CD4-positive, alpha-beta T cell (primary cell): ENCODE results near the gene IL1R1. TPM values are rescaled to one million over a fixed set of nuclear protein-coding genes. Genes with fewer than 3 reads are reported as not detected.
A peak's percentile ranks its signal among the peaks of the same experiment; 100 is the strongest.

ENCODE experiments used
- ATAC-seq: fragments of 200-7000 bp; cut with Tn5 transposase; one replicate; pipeline ENCODE4 v1.10.0; 2022; ENCODE audit warnings: mild to moderate bottlenecking; ENCODE audit not compliant: poor library complexity
- CTCF ChIA-PET: fragments of 350-600 bp; sonication (Branson Sonifier 250); formaldehyde crosslinking; loops from one replicate; lab custom pipeline; 2021; ENCODE audit warnings: antibody characterized with exemption, inconsistent platforms; lab: Charles Lee
- POLR2A ChIA-PET: fragments of 350-600 bp; sonication (Branson Sonifier 250); formaldehyde crosslinking; loops from one replicate; lab custom pipeline; 2021; ENCODE audit warnings: antibody characterized with exemption, inconsistent platforms; lab: Charles Lee
- DNase-seq, 14 experiments: peaks; one replicate each; pipeline ENCODE4 v3.0.0-alpha.2; 2013 to 2020; ENCODE audit warnings: mixed read lengths in 2 of 14
- H3K27ac ChIP-seq, 2 donors: one replicate each; pipeline versions ENCODE4 v1.5.1 to v1.7.0; 2013; ENCODE audit warnings: low read length in 2 of 2, low read depth in 1 of 2, mild to moderate bottlenecking in 1 of 2
- H3K27me3 ChIP-seq, 2 experiments: 1 replicate in 1 of 2; 2 replicates in 1 of 2; pipeline versions ENCODE4 v1.6.1 to v1.7.0; 2013; ENCODE audit warnings: low read length in 2 of 2, control low read depth in 1 of 2, mild to moderate bottlenecking in 1 of 2, moderate library complexity in 1 of 2; ENCODE audit not compliant: insufficient read depth in 2 of 2, control insufficient read depth in 1 of 2
- H3K36me3 ChIP-seq: one replicate; pipeline ENCODE4 v1.6.1; 2013; ENCODE audit warnings: low read length, control low read depth; ENCODE audit not compliant: insufficient read depth
- H3K4me1 ChIP-seq: one replicate; pipeline ENCODE4 v1.6.1; 2013; ENCODE audit warnings: low read length, control low read depth; ENCODE audit not compliant: insufficient read depth
- H3K4me3 ChIP-seq: one replicate; pipeline ENCODE4 v1.5.1; 2013; ENCODE audit warnings: mild to moderate bottlenecking, low read length, moderate library complexity
- H3K9me3 ChIP-seq, 2 experiments: 1 replicate in 1 of 2; 2 replicates in 1 of 2; pipeline versions ENCODE4 v1.6.1 to v1.7.0; 2013; ENCODE audit warnings: low read length in 2 of 2, mild to moderate bottlenecking in 2 of 2, control low read depth in 1 of 2, moderate library complexity in 1 of 2; ENCODE audit not compliant: control insufficient read depth in 1 of 2, insufficient read depth in 1 of 2
- H3K27ac Mint-ChIP-seq: one replicate; pipeline ENCODE4 v1.8.0; 2020; ENCODE audit warnings: mixed read lengths
- H3K27me3 Mint-ChIP-seq: one replicate; pipeline ENCODE4 v1.8.0; 2021; ENCODE audit warnings: mixed read lengths
- H3K36me3 Mint-ChIP-seq: one replicate; pipeline ENCODE4 v1.8.0; 2021; ENCODE audit warnings: low read depth, mixed read lengths
- H3K4me1 Mint-ChIP-seq: one replicate; pipeline ENCODE4 v1.8.0; 2021; ENCODE audit warnings: low read depth, mixed read lengths
- H3K4me3 Mint-ChIP-seq: one replicate; pipeline ENCODE4 v1.8.0; 2020; ENCODE audit warnings: mild to moderate bottlenecking, mixed read lengths
- H3K9me3 Mint-ChIP-seq: one replicate; pipeline ENCODE4 v1.8.0; 2020; ENCODE audit warnings: mixed read lengths
- intact Hi-C, 2 experiments: fragments of 100-400 bp; cut with DNase I in 1 of 2; cut with micrococcal nuclease in 1 of 2; formaldehyde crosslinking; loops; one replicate each; pipeline versions ENCODE4 v1.15.1 to v1.9.0; 2023 to 2025; cut with DNase I, micrococcal nuclease
- total RNA-seq, 174 experiments: library from RNA in 2 of 174; stranded (reverse) in 2 of 174; gene quantifications; one replicate each; pipeline ENCODE4 v1.2.3 and lab custom pipeline; 2021 to 2026
- TF ChIP-seq, protein P1 (sequence below): fragments of 200-600 bp; IDR thresholded peaks from one replicate; pipeline ENCODE4 v1.8.0; 2022; ENCODE audit warnings: antibody characterized with exemption, mild to moderate bottlenecking

The IL1R1 gene
- total RNA-seq, 2 experiments from 2014 or later, result 0.22 to 0.49 TPM

DNA sequence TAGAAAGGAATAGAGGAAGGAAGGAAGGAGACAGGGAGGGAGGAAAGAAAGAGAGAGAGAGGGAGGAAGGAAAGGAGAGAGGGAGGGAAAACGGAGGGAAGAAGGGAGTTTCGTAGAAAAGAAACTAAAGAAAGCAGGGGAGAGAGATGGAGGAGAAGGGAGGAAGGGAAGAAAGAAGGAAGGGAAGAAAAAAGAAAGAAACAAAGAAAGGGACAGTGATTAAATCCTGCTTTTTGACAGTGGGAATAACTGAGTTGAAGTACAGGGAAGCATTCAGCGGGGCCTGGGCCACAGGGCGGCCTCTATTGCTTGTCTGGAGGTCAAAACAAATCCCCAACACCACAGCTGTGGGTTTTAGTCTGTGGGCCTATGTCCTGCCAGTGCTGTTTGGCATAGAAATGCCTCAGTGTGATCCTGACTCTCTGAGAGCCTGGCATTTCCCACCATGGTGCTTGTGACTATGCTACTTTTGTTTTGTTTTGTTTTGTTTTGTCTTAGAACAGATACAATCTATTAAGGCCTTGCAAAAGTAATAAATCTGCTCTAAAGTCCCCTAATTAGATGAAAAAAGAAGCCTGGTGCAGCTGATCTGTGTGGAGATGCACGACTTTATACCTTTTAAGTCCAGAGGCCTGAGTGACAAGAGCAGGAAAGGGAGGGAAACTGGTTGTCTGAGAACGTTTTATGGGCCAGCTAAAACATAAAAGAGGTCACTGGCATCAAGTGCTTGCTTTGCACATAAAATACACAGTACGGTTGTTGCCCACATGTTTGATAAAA lies 84.3 kb downstream of the IL1R1 start:
- intact Hi-C loops, result no loop called here
- peaks cover 19% of the 10 kb centered on the region for H3K4me1 ChIP-seq
- POLR2A ChIA-PET, result no interaction called here
- Mint-ChIP-seq H3K9me3 (no peaks in the 10 kb centered on the region), H3K4me3 (no peak overlapping the region), H3K27me3 (no peaks in the 10 kb centered on the region), H3K4me1 (peaks cover 15% of the 10 kb centered on the region), H3K36me3 (no peaks in the 10 kb centered on the region), H3K27ac (peak overlapping the region; percentile 43)
- TF ChIP-seq, protein P1, sequence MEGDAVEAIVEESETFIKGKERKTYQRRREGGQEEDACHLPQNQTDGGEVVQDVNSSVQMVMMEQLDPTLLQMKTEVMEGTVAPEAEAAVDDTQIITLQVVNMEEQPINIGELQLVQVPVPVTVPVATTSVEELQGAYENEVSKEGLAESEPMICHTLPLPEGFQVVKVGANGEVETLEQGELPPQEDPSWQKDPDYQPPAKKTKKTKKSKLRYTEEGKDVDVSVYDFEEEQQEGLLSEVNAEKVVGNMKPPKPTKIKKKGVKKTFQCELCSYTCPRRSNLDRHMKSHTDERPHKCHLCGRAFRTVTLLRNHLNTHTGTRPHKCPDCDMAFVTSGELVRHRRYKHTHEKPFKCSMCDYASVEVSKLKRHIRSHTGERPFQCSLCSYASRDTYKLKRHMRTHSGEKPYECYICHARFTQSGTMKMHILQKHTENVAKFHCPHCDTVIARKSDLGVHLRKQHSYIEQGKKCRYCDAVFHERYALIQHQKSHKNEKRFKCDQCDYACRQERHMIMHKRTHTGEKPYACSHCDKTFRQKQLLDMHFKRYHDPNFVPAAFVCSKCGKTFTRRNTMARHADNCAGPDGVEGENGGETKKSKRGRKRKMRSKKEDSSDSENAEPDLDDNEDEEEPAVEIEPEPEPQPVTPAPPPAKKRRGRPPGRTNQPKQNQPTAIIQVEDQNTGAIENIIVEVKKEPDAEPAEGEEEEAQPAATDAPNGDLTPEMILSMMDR, result no peak
- H3K4me3 ChIP-seq, result no peak overlapping the region
- DNase-seq, result no peak
- H3K27ac ChIP-seq, result peak overlapping the region in 1 of 2 donors; percentile 30
- CTCF ChIA-PET, result interaction anchor here (1.8 kb wide), 1 partner anchor 14 kb away, joined by 8 read pairs; no protein-coding TSS in a partner anchor
- H3K27me3 ChIP-seq, result no peaks in the 10 kb centered on the region
- H3K36me3 ChIP-seq, result no peaks in the 10 kb centered on the region
- H3K9me3 ChIP-seq, result no peaks in the 10 kb centered on the region
- no peak for ATAC-seq

DNA sequence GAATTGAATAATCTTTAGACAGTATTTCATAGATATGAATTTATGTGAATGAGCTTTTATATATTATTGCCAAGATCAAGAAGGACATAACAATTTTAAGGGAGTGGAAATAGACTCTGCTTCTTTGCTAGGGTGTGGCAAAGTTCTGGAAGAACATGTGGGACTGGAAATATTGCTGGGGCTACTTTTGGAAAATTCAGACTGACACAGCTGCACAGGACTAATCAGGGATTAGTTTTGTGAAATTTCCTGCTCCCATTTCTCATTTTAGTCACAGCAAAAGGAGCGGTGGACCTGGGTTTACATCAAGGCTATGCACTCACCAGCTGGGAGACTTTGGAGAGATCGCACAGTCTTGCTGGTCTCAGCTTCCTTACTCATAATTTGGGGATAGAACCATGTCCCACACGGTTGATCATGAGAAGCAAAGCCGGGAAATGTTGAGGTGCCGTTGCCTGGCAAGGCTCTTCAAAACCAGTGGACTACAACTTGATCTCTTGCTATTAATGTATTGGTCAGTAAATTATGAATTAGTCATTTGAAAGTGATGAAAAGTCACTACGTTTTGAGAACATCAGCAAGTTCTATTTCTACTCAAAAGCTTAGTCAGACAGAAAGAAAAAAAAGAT lies 86.7 kb downstream of the IL1R1 start:
- ATAC-seq (no peak), DNase-seq (no peak)
- H3K27me3 Mint-ChIP-seq, result no peaks in the 10 kb centered on the region
- H3K4me1 Mint-ChIP-seq, result peaks cover 15% of the 10 kb centered on the region
- TF ChIP-seq, protein P1, result no peak
- Histone ChIP-seq H3K27ac (no peak overlapping the region), H3K9me3 (no peaks in the 10 kb centered on the region), H3K27me3 (no peaks in the 10 kb centered on the region), H3K36me3 (no peaks in the 10 kb centered on the region), H3K4me1 (peaks cover 21% of the 10 kb centered on the region), H3K4me3 (no peak overlapping the region)
- H3K27ac Mint-ChIP-seq, result no peak overlapping the region
- no peaks in the 10 kb centered on the region for H3K36me3 Mint-ChIP-seq
- CTCF ChIA-PET, result no interaction called here
- H3K9me3 Mint-ChIP-seq, result no peaks in the 10 kb centered on the region
- POLR2A ChIA-PET, result interaction anchor here (0.7 kb wide), 1 partner anchor 11 kb away, joined by 3 read pairs; no protein-coding TSS in a partner anchor
- intact Hi-C loops, result no loop called here
- no peak overlapping the region for H3K4me3 Mint-ChIP-seq

Other genes starting within 250 kb of the IL1R1 start
- under 1 TPM; 0.31 to 0.47 TPM for gene IL1R2, start 150.8 kb upstream of the IL1R1 start, total RNA-seq
- gene IL1RL2, start 44.3 kb downstream of the IL1R1 start, total RNA-seq, result not detected
- gene IL1RL1, start 168.8 kb downstream of the IL1R1 start, total RNA-seq, result not detected
- 1 to 10 TPM; 7.6 to 9.1 TPM for gene IL18R1, start 213.1 kb downstream of the IL1R1 start, total RNA-seq